Measurements from ENCODE around the gene NTRK3.

The NTRK3 gene

GRCh38 chr15:87961851-87962420 lies 294.6 kb downstream of the NTRK3 start:
- no peaks in the 10 kb centered on the region for H3K4me1 ChIP-seq (ENCODE audit: control insufficient read depth, insufficient read depth, low read length, unreplicated experiment)
- H3K4me3 ChIP-seq (ENCODE audit: low read depth, low read length): no peak overlapping the region
- no peaks in the 10 kb centered on the region for H3K27me3 ChIP-seq (ENCODE audit: insufficient read depth, low read length)
- H3K27ac ChIP-seq (ENCODE audit: low read depth, low read length): no peak overlapping the region
- no peaks in the 10 kb centered on the region for H3K36me3 ChIP-seq (ENCODE audit: insufficient read depth, low read length)
- H3K79me2 ChIP-seq (ENCODE audit: control insufficient read depth, insufficient read depth, low read length, unreplicated experiment): no peaks in the 10 kb centered on the region
- H2AFZ ChIP-seq (ENCODE audit: low read length, unreplicated experiment): no peak overlapping the region

- H3K36me3 ChIP-seq (ENCODE audit: insufficient read depth, low read length): no peaks in the 10 kb centered on the region
- H3K27ac ChIP-seq (ENCODE audit: low read depth, low read length): no peak overlapping the region
- no peaks in the 10 kb centered on the region for H3K27me3 ChIP-seq (ENCODE audit: insufficient read depth, low read length)
- no peak overlapping the region for H3K4me3 ChIP-seq (ENCODE audit: low read depth, low read length)
- H3K4me1 ChIP-seq (ENCODE audit: control insufficient read depth, insufficient read depth, low read length, unreplicated experiment): no peaks in the 10 kb centered on the region
- no peak overlapping the region for H2AFZ ChIP-seq (ENCODE audit: low read length, unreplicated experiment)
- H3K79me2 ChIP-seq (ENCODE audit: control insufficient read depth, insufficient read depth, low read length, unreplicated experiment): no peaks in the 10 kb centered on the region
Observed at GRCh38 chr15:87959662-87960061, 296.9 kb downstream of the NTRK3 start.

- H3K27ac ChIP-seq (ENCODE audit: low read depth, low read length): no peak overlapping the region
- no peaks in the 10 kb centered on the region for H3K4me1 ChIP-seq (ENCODE audit: control insufficient read depth, insufficient read depth, low read length, unreplicated experiment)
- H2AFZ ChIP-seq (ENCODE audit: low read length, unreplicated experiment): no peak overlapping the region
- no peak overlapping the region for H3K4me3 ChIP-seq (ENCODE audit: low read depth, low read length)
- no peaks in the 10 kb centered on the region for H3K36me3 ChIP-seq (ENCODE audit: insufficient read depth, low read length)
- H3K27me3 ChIP-seq (ENCODE audit: insufficient read depth, low read length): no peaks in the 10 kb centered on the region
- no peaks in the 10 kb centered on the region for H3K79me2 ChIP-seq (ENCODE audit: control insufficient read depth, insufficient read depth, low read length, unreplicated experiment)
Observed at GRCh38 chr15:87959080-87959479, 297.5 kb downstream of the NTRK3 start.

- no peaks in the 10 kb centered on the region for H3K4me1 ChIP-seq (ENCODE audit: control insufficient read depth, insufficient read depth, low read length, unreplicated experiment)
- H3K27me3 ChIP-seq (ENCODE audit: insufficient read depth, low read length): no peaks in the 10 kb centered on the region
- H3K4me3 ChIP-seq (ENCODE audit: low read depth, low read length): no peak overlapping the region
- H3K36me3 ChIP-seq (ENCODE audit: insufficient read depth, low read length): no peaks in the 10 kb centered on the region
- H3K27ac ChIP-seq (ENCODE audit: low read depth, low read length): no peak overlapping the region
- H2AFZ ChIP-seq (ENCODE audit: low read length, unreplicated experiment): no peak overlapping the region
- H3K79me2 ChIP-seq (ENCODE audit: control insufficient read depth, insufficient read depth, low read length, unreplicated experiment): no peaks in the 10 kb centered on the region
Observed at GRCh38 chr15:87955284-87955909, 301.1 kb downstream of the NTRK3 start.

- no peaks in the 10 kb centered on the region for H3K79me2 ChIP-seq (ENCODE audit: control insufficient read depth, insufficient read depth, low read length, unreplicated experiment)
- no peak overlapping the region for H2AFZ ChIP-seq (ENCODE audit: low read length, unreplicated experiment)
- no peaks in the 10 kb centered on the region for H3K4me1 ChIP-seq (ENCODE audit: control insufficient read depth, insufficient read depth, low read length, unreplicated experiment)
- H3K27me3 ChIP-seq (ENCODE audit: insufficient read depth, low read length): no peaks in the 10 kb centered on the region
- no peak overlapping the region for H3K4me3 ChIP-seq (ENCODE audit: low read depth, low read length)
- H3K27ac ChIP-seq (ENCODE audit: low read depth, low read length): no peak overlapping the region
- no peaks in the 10 kb centered on the region for H3K36me3 ChIP-seq (ENCODE audit: insufficient read depth, low read length)
Observed at GRCh38 chr15:87954793-87955192, 301.7 kb downstream of the NTRK3 start.

- H3K79me2 ChIP-seq (ENCODE audit: control insufficient read depth, insufficient read depth, low read length, unreplicated experiment): no peaks in the 10 kb centered on the region
- no peak overlapping the region for H2AFZ ChIP-seq (ENCODE audit: low read length, unreplicated experiment)
- no peak overlapping the region for H3K27ac ChIP-seq (ENCODE audit: low read depth, low read length)
- H3K27me3 ChIP-seq (ENCODE audit: insufficient read depth, low read length): no peaks in the 10 kb centered on the region
- no peaks in the 10 kb centered on the region for H3K4me1 ChIP-seq (ENCODE audit: control insufficient read depth, insufficient read depth, low read length, unreplicated experiment)
- no peaks in the 10 kb centered on the region for H3K36me3 ChIP-seq (ENCODE audit: insufficient read depth, low read length)
- H3K4me3 ChIP-seq (ENCODE audit: low read depth, low read length): no peak overlapping the region
Observed at GRCh38 chr15:87952736-87953287, 303.7 kb downstream of the NTRK3 start.

- Histone ChIP-seq H3K4me3 (ENCODE audit: low read depth, low read length) (no peak overlapping the region), H3K36me3 (ENCODE audit: insufficient read depth, low read length) (no peaks in the 10 kb centered on the region), H3K79me2 (ENCODE audit: control insufficient read depth, insufficient read depth, low read length, unreplicated experiment) (no peaks in the 10 kb centered on the region), H3K4me1 (ENCODE audit: control insufficient read depth, insufficient read depth, low read length, unreplicated experiment) (no peaks in the 10 kb centered on the region), H3K27me3 (ENCODE audit: insufficient read depth, low read length) (no peaks in the 10 kb centered on the region), H3K27ac (ENCODE audit: low read depth, low read length) (no peak overlapping the region), H2AFZ (ENCODE audit: low read length, unreplicated experiment) (no peak overlapping the region)
Observed at GRCh38 chr15:87949575-87950223, 306.8 kb downstream of the NTRK3 start.

- H2AFZ ChIP-seq (ENCODE audit: low read length, unreplicated experiment): no peak overlapping the region
- H3K27ac ChIP-seq (ENCODE audit: low read depth, low read length): no peak overlapping the region
- no peaks in the 10 kb centered on the region for H3K27me3 ChIP-seq (ENCODE audit: insufficient read depth, low read length)
- H3K36me3 ChIP-seq (ENCODE audit: insufficient read depth, low read length): no peaks in the 10 kb centered on the region
- H3K79me2 ChIP-seq (ENCODE audit: control insufficient read depth, insufficient read depth, low read length, unreplicated experiment): no peaks in the 10 kb centered on the region
- no peaks in the 10 kb centered on the region for H3K4me1 ChIP-seq (ENCODE audit: control insufficient read depth, insufficient read depth, low read length, unreplicated experiment)
- H3K4me3 ChIP-seq (ENCODE audit: low read depth, low read length): no peak overlapping the region
Observed at GRCh38 chr15:87949151-87949574, 307.4 kb downstream of the NTRK3 start.

GRCh38 chr15:87947560-87947959 lies 309.0 kb downstream of the NTRK3 start:
- Histone ChIP-seq H2AFZ (ENCODE audit: low read length, unreplicated experiment) (no peak overlapping the region), H3K79me2 (ENCODE audit: control insufficient read depth, insufficient read depth, low read length, unreplicated experiment) (no peaks in the 10 kb centered on the region), H3K4me3 (ENCODE audit: low read depth, low read length) (no peak overlapping the region), H3K27me3 (ENCODE audit: insufficient read depth, low read length) (no peaks in the 10 kb centered on the region), H3K27ac (ENCODE audit: low read depth, low read length) (no peak overlapping the region), H3K4me1 (ENCODE audit: control insufficient read depth, insufficient read depth, low read length, unreplicated experiment) (no peaks in the 10 kb centered on the region), H3K36me3 (ENCODE audit: insufficient read depth, low read length) (no peaks in the 10 kb centered on the region)

- no peaks in the 10 kb centered on the region for H3K79me2 ChIP-seq (ENCODE audit: control insufficient read depth, insufficient read depth, low read length, unreplicated experiment)
- no peaks in the 10 kb centered on the region for H3K27me3 ChIP-seq (ENCODE audit: insufficient read depth, low read length)
- no peak overlapping the region for H3K4me3 ChIP-seq (ENCODE audit: low read depth, low read length)
- H3K36me3 ChIP-seq (ENCODE audit: insufficient read depth, low read length): no peaks in the 10 kb centered on the region
- H2AFZ ChIP-seq (ENCODE audit: low read length, unreplicated experiment): no peak overlapping the region
- H3K27ac ChIP-seq (ENCODE audit: low read depth, low read length): no peak overlapping the region
- H3K4me1 ChIP-seq (ENCODE audit: control insufficient read depth, insufficient read depth, low read length, unreplicated experiment): no peaks in the 10 kb centered on the region
Observed at GRCh38 chr15:87945246-87945645, 311.3 kb downstream of the NTRK3 start.

- H3K4me3 ChIP-seq (ENCODE audit: low read depth, low read length): no peak overlapping the region
- H2AFZ ChIP-seq (ENCODE audit: low read length, unreplicated experiment): no peak overlapping the region
- no peak overlapping the region for H3K27ac ChIP-seq (ENCODE audit: low read depth, low read length)
- H3K27me3 ChIP-seq (ENCODE audit: insufficient read depth, low read length): no peaks in the 10 kb centered on the region
- H3K79me2 ChIP-seq (ENCODE audit: control insufficient read depth, insufficient read depth, low read length, unreplicated experiment): no peaks in the 10 kb centered on the region
- H3K4me1 ChIP-seq (ENCODE audit: control insufficient read depth, insufficient read depth, low read length, unreplicated experiment): no peaks in the 10 kb centered on the region
- no peaks in the 10 kb centered on the region for H3K36me3 ChIP-seq (ENCODE audit: insufficient read depth, low read length)
Observed at GRCh38 chr15:87944691-87945090, 311.8 kb downstream of the NTRK3 start.

Measured in ACC112 (cell line).